K562 (cell line): ENCODE data around the gene TSPAN18. TPM values are rescaled to one million over a fixed set of nuclear protein-coding genes. Genes with fewer than 3 reads are reported as not detected.

Experiments used
- CTBP1 ChIP-seq: fragments of 450-650 bp; IDR thresholded peaks from 2 replicates; pipeline ENCODE4 v1.6.1; 2016; ENCODE audit warnings: borderline replicate concordance
- CXXC5 ChIP-seq: fragments of 250-450 bp; sonication (Bioruptor Pico); IDR thresholded peaks from 2 replicates; pipeline ENCODE4 v1.8.0; 2022; ENCODE audit warnings: inconsistent platforms, mild to moderate bottlenecking, moderate library complexity
- ETV5 ChIP-seq: sonication (generic); formaldehyde crosslinking; IDR thresholded peaks from 2 replicates; pipeline ENCODE4 v1.4.0; 2020; ENCODE audit warnings: low read depth, mild to moderate bottlenecking, missing genetic modification reagents
- FOXM1 ChIP-seq, 2 experiments: fragments of 450-650 bp in 1 of 2; sonication (generic) in 1 of 2; formaldehyde crosslinking in 1 of 2; IDR thresholded peaks; 2 replicates each; pipeline versions ENCODE4 v1.6.1 to v1.9.0; 2017 to 2022; ENCODE audit warnings: low read depth in 2 of 2, mild to moderate bottlenecking in 2 of 2, missing genetic modification reagents in 1 of 2, moderate library complexity in 1 of 2
- GATA2 ChIP-seq: sonication (generic); formaldehyde crosslinking; IDR thresholded peaks from 2 replicates; pipeline ENCODE4 v1.4.0; 2020; ENCODE audit warnings: mild to moderate bottlenecking, missing genetic modification reagents
- HNRNPLL ChIP-seq: fragments of 200-400 bp; formaldehyde crosslinking; IDR thresholded peaks from 2 replicates; pipeline ENCODE4 v1.6.1; 2017; ENCODE audit warnings: low read length, low read depth, mild to moderate bottlenecking; ENCODE audit not compliant: poor library complexity, severe bottlenecking
- KDM5B ChIP-seq: fragments of 200-600 bp; sonication (generic); IDR thresholded peaks from 2 replicates; pipeline ENCODE4 v1.6.1; 2012; ENCODE audit warnings: low read depth, mild to moderate bottlenecking, moderate library complexity, low read length, control low read depth, inconsistent platforms; ENCODE audit not compliant: insufficient replicate concordance
- MAFG ChIP-seq: fragments of 450-650 bp; conservative IDR thresholded peaks from 2 replicates; pipeline ENCODE4 v1.6.1; 2016; ENCODE audit warnings: missing genetic modification characterization, missing compliant biosample characterization
- MYC ChIP-seq, 2 experiments: fragments of 250-450 bp in 1 of 2; sonication (Bioruptor Pico) in 1 of 2; IDR thresholded peaks; 2 replicates each; pipeline versions ENCODE4 v1.5.1 to v1.6.1; 2012 to 2021; ENCODE audit warnings: low read depth in 2 of 2, borderline replicate concordance in 1 of 2, improper control_type of control experiment in 1 of 2, low read length in 1 of 2, mild to moderate bottlenecking in 1 of 2, moderate library complexity in 1 of 2
- SP1 ChIP-seq: sonication (generic); formaldehyde crosslinking; IDR thresholded peaks from 2 replicates; pipeline ENCODE4 v1.8.1; 2022; ENCODE audit warnings: mild to moderate bottlenecking, missing genetic modification reagents
- ZKSCAN8 ChIP-seq: fragments of 200-800 bp; sonication (Bioruptor generic); IDR thresholded peaks from 2 replicates; pipeline ENCODE4 v1.6.1; 2016; ENCODE audit warnings: missing genetic modification characterization, missing compliant biosample characterization
- polyA plus RNA-seq, 8 experiments: library from polyadenylated mRNA; depleted of rRNA in 4 of 8; stranded (reverse) in 5 of 8; unstranded in 3 of 8; fragments of >200 nt; fragmentation: Nextera tagmentation in 2 of 8; fragmentation: Illumina TruSeq in 1 of 8; extraction: Ambion mirVana in 2 of 8; extraction: Trizol in 1 of 8; gene quantifications; 2 replicates each; pipeline versions ENCODE4 v1.2.1 to v1.2.3, GENCODE V29; 2011 to 2014; ENCODE audit warnings: inconsistent platforms in 1 of 8, missing spikeins in 1 of 8
- total RNA-seq, 7 experiments: library from RNA; depleted of rRNA in 6 of 7; stranded (reverse); fragments of >200 nt in 6 of 7; fragmentation: Illumina TruSeq in 2 of 7; extraction: Trizol in 2 of 7; gene quantifications; 2 replicates each; pipeline versions ENCODE4 v1.2.1 to v1.2.3, GENCODE V29; 2011 to 2021; ENCODE audit warnings: low replicate concordance in 1 of 7
- TF ChIP-seq, protein P1 (sequence below): sonication (generic); formaldehyde crosslinking; IDR thresholded peaks from 2 replicates; pipeline ENCODE4 v1.8.0; 2022; ENCODE audit warnings: missing genetic modification reagents, mild to moderate bottlenecking, borderline replicate concordance
- TF ChIP-seq, protein P2 (sequence below): fragments of 200-800 bp; sonication (Bioruptor generic); IDR thresholded peaks from 2 replicates; pipeline ENCODE4 v1.6.1; 2016; ENCODE audit warnings: missing genetic modification characterization, missing compliant biosample characterization
- TF ChIP-seq, protein P3 (sequence below), 2 experiments: fragments of 250-450 bp in 1 of 2; fragments of 450-650 bp in 1 of 2; sonication (Bioruptor Pico) in 1 of 2; IDR thresholded peaks; 2 replicates each; pipeline versions ENCODE4 v1.6.1 to v1.8.0; 2016 to 2021; ENCODE audit warnings: mild to moderate bottlenecking in 2 of 2, moderate library complexity in 2 of 2, missing compliant biosample characterization in 1 of 2, missing genetic modification characterization in 1 of 2
- TF ChIP-seq, protein P4 (sequence below), 3 experiments: IDR thresholded peaks in 2 of 3; conservative IDR thresholded peaks in 1 of 3; 2 replicates each; pipeline ENCODE4 v1.5.1; 2011 to 2012; ENCODE audit warnings: low read length in 3 of 3, mild to moderate bottlenecking in 3 of 3, control low read depth in 2 of 3, improper control_type of control experiment in 1 of 3, inconsistent platforms in 1 of 3, low read depth in 1 of 3, mixed read lengths in 1 of 3, moderate library complexity in 1 of 3; ENCODE audit not compliant: insufficient read depth in 2 of 3

Gene TSPAN18
- total and polyA plus RNA-seq, 9 of the 15 experiments (the other 6 are each of a cell fraction or from before 2014, with no cell fraction given): 0.17 to 0.35 (median 0.22) TPM; not detected in 4

DNA sequence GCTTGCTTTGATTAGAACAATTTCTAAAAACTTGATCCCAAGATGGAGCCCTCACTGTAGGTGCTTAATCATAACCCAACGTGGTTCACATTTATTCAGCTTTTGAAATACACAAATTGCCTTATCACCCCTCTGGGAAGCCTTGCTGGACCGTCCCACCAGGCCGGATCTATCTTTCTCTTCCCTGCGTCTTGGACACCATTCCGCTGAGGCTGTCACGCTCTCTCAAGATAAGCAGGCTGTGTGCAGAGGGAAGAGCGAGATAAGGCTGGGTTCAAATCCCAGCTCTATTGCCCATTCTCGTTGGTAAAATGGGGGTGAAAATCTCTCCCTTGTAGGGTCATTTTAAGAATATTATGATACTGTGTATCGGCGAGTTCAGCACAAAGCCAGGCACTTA lies 244.4 kb downstream of the TSPAN18 start (continued):
- TF ChIP-seq, protein P1, sequence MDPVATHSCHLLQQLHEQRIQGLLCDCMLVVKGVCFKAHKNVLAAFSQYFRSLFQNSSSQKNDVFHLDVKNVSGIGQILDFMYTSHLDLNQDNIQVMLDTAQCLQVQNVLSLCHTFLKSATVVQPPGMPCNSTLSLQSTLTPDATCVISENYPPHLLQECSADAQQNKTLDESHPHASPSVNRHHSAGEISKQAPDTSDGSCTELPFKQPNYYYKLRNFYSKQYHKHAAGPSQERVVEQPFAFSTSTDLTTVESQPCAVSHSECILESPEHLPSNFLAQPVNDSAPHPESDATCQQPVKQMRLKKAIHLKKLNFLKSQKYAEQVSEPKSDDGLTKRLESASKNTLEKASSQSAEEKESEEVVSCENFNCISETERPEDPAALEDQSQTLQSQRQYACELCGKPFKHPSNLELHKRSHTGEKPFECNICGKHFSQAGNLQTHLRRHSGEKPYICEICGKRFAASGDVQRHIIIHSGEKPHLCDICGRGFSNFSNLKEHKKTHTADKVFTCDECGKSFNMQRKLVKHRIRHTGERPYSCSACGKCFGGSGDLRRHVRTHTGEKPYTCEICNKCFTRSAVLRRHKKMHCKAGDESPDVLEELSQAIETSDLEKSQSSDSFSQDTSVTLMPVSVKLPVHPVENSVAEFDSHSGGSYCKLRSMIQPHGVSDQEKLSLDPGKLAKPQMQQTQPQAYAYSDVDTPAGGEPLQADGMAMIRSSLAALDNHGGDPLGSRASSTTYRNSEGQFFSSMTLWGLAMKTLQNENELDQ: no peak
- no peak for TF ChIP-seq ZKSCAN8 (CRISPR knock-in tag)
- peak; percentile 66; the same call in 1 of the 2 replicates for TF ChIP-seq ETV5 (CRISPR knock-in tag)
- TF ChIP-seq HNRNPLL: no peak
- TF ChIP-seq, protein P2, sequence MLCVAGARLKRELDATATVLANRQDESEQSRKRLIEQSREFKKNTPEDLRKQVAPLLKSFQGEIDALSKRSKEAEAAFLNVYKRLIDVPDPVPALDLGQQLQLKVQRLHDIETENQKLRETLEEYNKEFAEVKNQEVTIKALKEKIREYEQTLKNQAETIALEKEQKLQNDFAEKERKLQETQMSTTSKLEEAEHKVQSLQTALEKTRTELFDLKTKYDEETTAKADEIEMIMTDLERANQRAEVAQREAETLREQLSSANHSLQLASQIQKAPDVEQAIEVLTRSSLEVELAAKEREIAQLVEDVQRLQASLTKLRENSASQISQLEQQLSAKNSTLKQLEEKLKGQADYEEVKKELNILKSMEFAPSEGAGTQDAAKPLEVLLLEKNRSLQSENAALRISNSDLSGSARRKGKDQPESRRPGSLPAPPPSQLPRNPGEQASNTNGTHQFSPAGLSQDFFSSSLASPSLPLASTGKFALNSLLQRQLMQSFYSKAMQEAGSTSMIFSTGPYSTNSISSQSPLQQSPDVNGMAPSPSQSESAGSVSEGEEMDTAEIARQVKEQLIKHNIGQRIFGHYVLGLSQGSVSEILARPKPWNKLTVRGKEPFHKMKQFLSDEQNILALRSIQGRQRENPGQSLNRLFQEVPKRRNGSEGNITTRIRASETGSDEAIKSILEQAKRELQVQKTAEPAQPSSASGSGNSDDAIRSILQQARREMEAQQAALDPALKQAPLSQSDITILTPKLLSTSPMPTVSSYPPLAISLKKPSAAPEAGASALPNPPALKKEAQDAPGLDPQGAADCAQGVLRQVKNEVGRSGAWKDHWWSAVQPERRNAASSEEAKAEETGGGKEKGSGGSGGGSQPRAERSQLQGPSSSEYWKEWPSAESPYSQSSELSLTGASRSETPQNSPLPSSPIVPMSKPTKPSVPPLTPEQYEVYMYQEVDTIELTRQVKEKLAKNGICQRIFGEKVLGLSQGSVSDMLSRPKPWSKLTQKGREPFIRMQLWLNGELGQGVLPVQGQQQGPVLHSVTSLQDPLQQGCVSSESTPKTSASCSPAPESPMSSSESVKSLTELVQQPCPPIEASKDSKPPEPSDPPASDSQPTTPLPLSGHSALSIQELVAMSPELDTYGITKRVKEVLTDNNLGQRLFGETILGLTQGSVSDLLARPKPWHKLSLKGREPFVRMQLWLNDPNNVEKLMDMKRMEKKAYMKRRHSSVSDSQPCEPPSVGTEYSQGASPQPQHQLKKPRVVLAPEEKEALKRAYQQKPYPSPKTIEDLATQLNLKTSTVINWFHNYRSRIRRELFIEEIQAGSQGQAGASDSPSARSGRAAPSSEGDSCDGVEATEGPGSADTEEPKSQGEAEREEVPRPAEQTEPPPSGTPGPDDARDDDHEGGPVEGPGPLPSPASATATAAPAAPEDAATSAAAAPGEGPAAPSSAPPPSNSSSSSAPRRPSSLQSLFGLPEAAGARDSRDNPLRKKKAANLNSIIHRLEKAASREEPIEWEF (CRISPR knock-in tag): no peak
- peak; percentile 59 for TF ChIP-seq MAFG (tag)
- TF ChIP-seq CTBP1: peak; percentile 28; the same call in 1 of the 2 replicates
- peak; percentile 28; the same call in 1 of the 2 replicates for TF ChIP-seq MYC (IDR thresholded peaks at IDR 0.05; ENCODE audit: low read depth, low read length)
- TF ChIP-seq MYC (CRISPR knock-in tag; IDR thresholded peaks at IDR 0.05; ENCODE audit: borderline replicate concordance, low read depth): no peak
- TF ChIP-seq, protein P3, sequence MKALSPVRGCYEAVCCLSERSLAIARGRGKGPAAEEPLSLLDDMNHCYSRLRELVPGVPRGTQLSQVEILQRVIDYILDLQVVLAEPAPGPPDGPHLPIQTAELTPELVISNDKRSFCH (CRISPR knock-in tag; IDR thresholded peaks at IDR 0.05): no peak
- TF ChIP-seq, protein P3 (tag; IDR thresholded peaks at IDR 0.05): 0 out of 2 replicates have a peak, but pooled peaks have one; percentile 26
- peak; percentile 94 for TF ChIP-seq GATA2
- TF ChIP-seq, protein P4, sequence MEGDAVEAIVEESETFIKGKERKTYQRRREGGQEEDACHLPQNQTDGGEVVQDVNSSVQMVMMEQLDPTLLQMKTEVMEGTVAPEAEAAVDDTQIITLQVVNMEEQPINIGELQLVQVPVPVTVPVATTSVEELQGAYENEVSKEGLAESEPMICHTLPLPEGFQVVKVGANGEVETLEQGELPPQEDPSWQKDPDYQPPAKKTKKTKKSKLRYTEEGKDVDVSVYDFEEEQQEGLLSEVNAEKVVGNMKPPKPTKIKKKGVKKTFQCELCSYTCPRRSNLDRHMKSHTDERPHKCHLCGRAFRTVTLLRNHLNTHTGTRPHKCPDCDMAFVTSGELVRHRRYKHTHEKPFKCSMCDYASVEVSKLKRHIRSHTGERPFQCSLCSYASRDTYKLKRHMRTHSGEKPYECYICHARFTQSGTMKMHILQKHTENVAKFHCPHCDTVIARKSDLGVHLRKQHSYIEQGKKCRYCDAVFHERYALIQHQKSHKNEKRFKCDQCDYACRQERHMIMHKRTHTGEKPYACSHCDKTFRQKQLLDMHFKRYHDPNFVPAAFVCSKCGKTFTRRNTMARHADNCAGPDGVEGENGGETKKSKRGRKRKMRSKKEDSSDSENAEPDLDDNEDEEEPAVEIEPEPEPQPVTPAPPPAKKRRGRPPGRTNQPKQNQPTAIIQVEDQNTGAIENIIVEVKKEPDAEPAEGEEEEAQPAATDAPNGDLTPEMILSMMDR (IDR thresholded peaks at IDR 0.05 in 2 of 3, conservative IDR thresholded peaks at IDR 0.05 in 1 of 3; ENCODE audit: insufficient read depth in 2 of 3, low read depth in 1 of 3, low read length in 3 of 3): no peak
- TF ChIP-seq SP1 (CRISPR knock-in tag): no peak
- peak; percentile 47; the same call in 1 of the 2 replicates for TF ChIP-seq FOXM1 (IDR thresholded peaks at IDR 0.05; ENCODE audit: low read depth)
- no peak for TF ChIP-seq FOXM1 (CRISPR knock-in tag; IDR thresholded peaks at IDR 0.05; ENCODE audit: low read depth)
- TF ChIP-seq KDM5B: no peak
- TF ChIP-seq CXXC5 (CRISPR knock-in tag): peak; percentile 56
